ENCODE results near the gene TNFRSF8. TPM values are rescaled to one million over a fixed set of nuclear protein-coding genes. Genes with fewer than 3 reads are reported as not detected.

Gene TNFRSF8
- total RNA-seq, 1 donor from 2014 or later = 1.8 TPM

DNA sequence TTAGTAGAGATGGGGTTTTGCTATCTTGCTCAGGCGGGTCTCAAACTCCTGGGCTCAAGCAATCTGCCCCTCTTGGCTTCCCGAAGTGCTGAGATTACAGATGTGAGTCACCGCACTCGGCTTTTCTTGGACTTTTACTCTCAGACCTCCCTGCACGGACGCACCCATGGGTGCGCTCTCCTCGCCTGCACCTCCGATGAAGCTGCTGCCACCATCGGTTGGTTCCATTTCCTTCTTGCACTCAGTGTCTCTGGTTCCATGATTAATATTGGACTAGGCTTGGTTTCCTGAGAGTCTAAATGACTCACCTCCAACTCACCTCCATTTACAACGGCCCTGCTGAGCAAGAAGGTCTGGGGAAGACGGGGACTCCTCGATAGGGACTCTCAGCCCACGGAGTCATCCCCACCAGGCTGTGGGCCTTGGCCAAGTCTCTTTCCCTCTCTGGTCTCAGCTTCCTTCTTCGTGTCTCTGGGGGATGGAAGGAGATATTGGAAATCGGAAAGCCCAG, 6.7 kb upstream of the TNFRSF8 start:
- intact Hi-C loops (cut with DNase I) = no loop called here

DNA sequence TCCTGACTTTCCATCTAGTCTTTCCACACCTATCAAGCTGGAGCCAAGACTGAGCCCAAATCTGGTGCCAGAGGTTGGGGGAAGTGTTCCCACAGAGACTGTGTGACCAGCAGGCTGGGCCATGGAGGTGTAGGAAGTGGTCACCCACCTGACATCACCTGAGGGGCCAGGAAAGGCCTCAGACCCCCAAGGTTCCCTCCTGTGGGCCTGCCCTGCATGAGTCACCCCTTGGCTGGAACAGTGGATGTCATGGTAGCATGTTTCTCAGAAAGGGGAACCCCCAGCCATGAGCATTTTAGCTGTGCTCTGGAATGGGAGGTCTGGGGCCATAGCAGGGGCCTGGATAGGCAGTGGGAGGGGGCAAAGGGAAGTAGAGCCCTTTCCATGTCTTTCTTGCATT, 5.7 kb upstream of the TNFRSF8 start:
- Histone ChIP-seq H3K4me3 (no peak overlapping the region), H3K4me1 (no peaks in the 10 kb centered on the region), H3K27ac (no peak overlapping the region), H3K36me3 (no peaks in the 10 kb centered on the region), H3K9me3 (no peaks in the 10 kb centered on the region), H3K27me3 (no peaks in the 10 kb centered on the region)
- TF ChIP-seq, protein P1, sequence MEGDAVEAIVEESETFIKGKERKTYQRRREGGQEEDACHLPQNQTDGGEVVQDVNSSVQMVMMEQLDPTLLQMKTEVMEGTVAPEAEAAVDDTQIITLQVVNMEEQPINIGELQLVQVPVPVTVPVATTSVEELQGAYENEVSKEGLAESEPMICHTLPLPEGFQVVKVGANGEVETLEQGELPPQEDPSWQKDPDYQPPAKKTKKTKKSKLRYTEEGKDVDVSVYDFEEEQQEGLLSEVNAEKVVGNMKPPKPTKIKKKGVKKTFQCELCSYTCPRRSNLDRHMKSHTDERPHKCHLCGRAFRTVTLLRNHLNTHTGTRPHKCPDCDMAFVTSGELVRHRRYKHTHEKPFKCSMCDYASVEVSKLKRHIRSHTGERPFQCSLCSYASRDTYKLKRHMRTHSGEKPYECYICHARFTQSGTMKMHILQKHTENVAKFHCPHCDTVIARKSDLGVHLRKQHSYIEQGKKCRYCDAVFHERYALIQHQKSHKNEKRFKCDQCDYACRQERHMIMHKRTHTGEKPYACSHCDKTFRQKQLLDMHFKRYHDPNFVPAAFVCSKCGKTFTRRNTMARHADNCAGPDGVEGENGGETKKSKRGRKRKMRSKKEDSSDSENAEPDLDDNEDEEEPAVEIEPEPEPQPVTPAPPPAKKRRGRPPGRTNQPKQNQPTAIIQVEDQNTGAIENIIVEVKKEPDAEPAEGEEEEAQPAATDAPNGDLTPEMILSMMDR (IDR thresholded peaks at IDR 0.05) = no peak
- ATAC-seq (no peak), DNase-seq (no peak)
- intact Hi-C loops (cut with DNase I) = no loop called here

More for the DNA sequence above, 6.7 kb upstream of the TNFRSF8 start:
- no peak overlapping the region for H3K4me3 ChIP-seq
- no peaks in the 10 kb centered on the region for H3K27me3 ChIP-seq
- ATAC-seq (no peak), DNase-seq (no peak)
- H3K27ac ChIP-seq = no peak overlapping the region
- TF ChIP-seq, protein P1 (IDR thresholded peaks at IDR 0.05) = no peak
- H3K36me3 ChIP-seq = no peaks in the 10 kb centered on the region
- H3K9me3 ChIP-seq = no peaks in the 10 kb centered on the region
- no peaks in the 10 kb centered on the region for H3K4me1 ChIP-seq

DNA sequence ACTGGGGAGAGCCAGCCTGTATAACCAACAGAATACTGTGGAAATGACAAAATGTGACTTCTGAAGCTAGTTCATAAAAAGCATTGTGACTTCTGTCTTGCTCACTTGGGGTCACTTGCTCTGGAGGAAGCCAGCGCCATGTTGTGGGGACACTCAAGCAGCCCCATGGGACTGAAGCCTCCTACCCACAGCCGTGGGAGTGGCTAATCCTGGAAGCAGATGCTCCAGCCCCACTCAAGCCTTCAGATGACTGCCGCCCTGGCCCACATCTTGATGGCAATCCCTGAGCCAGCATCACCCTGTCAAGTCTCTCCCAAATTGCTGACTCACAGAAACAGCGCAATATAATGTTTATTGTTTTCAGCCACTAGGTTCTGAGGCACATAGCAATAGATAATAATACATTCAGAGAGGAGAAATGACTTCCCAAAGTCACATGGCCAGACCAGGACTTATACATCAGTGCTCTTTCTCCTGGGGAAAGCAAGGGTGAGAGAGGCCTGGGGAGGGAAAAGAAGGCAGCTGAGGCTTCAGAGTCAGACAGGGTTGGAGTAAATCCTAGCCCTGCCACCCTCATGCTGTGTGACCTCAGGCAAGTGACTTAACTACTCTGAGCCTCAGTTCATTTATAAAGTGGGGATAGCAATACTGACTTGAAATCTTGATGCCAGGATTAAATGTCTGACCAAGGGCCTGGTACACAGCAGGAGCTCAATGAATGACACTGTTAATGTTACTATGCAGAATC, 5.0 kb upstream of the TNFRSF8 start:
- H3K27me3 ChIP-seq = peaks cover 4% of the 10 kb centered on the region
- H3K4me1 ChIP-seq = no peaks in the 10 kb centered on the region
- H3K36me3 ChIP-seq = no peaks in the 10 kb centered on the region
- H3K4me3 ChIP-seq = no peak overlapping the region
- DNase-seq (no peak), ATAC-seq (no peak)
- TF ChIP-seq, protein P1 (IDR thresholded peaks at IDR 0.05) = no peak
- no peaks in the 10 kb centered on the region for H3K9me3 ChIP-seq
- intact Hi-C loops (cut with DNase I) = no loop called here
- H3K27ac ChIP-seq = no peak overlapping the region

DNA sequence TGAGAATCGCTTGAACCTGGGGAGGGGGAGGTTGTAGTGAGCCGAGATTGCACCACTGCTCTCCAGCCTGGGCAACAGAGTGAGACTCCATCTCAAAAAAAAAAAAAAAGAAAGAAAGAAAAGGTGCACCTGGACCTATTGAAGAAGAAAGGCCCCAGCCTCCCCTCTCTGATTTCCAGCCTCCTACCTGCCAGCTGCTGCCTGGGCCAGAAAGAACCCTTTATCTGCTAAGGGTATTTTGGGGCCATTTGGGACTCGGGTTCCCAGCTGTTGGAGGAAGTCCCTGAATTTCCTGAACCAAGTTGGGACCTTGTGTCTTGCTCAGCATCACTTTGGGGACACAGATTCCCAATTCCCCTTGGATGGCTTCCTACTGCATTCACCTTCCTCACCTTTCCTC, 3.9 kb upstream of the TNFRSF8 start:
- Histone ChIP-seq H3K27me3 (peaks cover 15% of the 10 kb centered on the region), H3K27ac (no peak overlapping the region), H3K9me3 (no peaks in the 10 kb centered on the region), H3K36me3 (no peaks in the 10 kb centered on the region), H3K4me1 (peaks cover 10% of the 10 kb centered on the region), H3K4me3 (no peak overlapping the region)
- TF ChIP-seq, protein P1 (IDR thresholded peaks at IDR 0.05) = no peak
- intact Hi-C loops (cut with DNase I) = no loop called here
- no peak for DNase-seq
- no peak for ATAC-seq

DNA sequence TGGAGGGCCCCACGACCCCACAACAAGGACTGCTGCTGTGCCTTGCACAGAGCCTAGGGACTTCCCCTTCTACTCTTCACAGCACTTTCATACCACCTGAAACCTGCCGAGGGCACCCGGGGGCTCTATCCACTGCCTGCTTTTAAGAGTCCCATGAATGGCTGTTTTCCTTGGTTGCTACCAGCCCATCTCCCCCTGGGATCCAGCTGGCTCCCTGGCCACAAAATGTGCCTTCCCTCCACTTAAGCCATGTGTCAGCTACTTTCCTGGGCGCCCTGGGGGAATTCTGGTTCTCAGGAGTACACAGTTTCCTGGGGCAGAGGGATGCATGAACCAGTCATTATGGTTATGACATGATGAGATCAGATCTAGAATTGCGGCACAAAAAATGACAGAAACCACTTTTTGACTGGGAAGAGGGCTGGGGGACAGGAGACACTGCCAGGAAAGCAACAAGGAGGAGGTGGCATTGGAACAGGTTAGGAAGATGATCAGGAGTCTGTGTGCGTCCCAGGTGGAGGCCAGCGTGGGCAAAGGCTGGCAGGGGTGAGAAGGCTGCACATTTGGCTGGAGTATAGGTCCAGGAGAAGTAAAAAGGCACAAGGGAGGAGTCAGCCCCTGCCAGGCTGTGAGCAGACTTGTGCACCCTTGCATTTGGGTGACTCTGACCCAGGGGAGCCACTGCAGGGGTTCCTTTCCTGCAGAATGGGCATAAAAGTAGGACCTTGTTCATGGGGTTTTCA, 3.2 kb upstream of the TNFRSF8 start:
- no peaks in the 10 kb centered on the region for H3K36me3 ChIP-seq
- intact Hi-C loops (cut with DNase I) = no loop called here
- H3K4me3 ChIP-seq = no peak overlapping the region
- no peaks in the 10 kb centered on the region for H3K9me3 ChIP-seq
- ATAC-seq = no peak
- DNase-seq = no peak
- H3K4me1 ChIP-seq = peaks cover 10% of the 10 kb centered on the region
- no peak overlapping the region for H3K27ac ChIP-seq
- peaks cover 22% of the 10 kb centered on the region for H3K27me3 ChIP-seq
- TF ChIP-seq, protein P1 (IDR thresholded peaks at IDR 0.05) = no peak
